MCF 10A (cell line): ENCODE measurements around the gene CDH10. TPM values are rescaled to one million over a fixed set of nuclear protein-coding genes. Genes with fewer than 3 reads are reported as not detected.

Experiments used
- BruUV-seq: library from RNA; stranded (reverse); fragments of 400-500 nt; replicated peaks from 2 replicates; lab custom pipeline; 2021; lab: Mats Ljungman, UMichigan
- CTCF ChIA-PET: fragments of 300-600 bp; sonication (Branson Sonifier 250); formaldehyde crosslinking; extraction: SDS; loops from one replicate; lab custom pipeline; 2021; ENCODE audit warnings: antibody characterized with exemption, inconsistent platforms; lab: Yijun Ruan, JAX
- POLR2A ChIA-PET: fragments of 300-600, 350-650 bp; sonication (Branson Sonifier 250); formaldehyde crosslinking; extraction: SDS; loops from one replicate; lab custom pipeline; 2020; ENCODE audit warnings: antibody characterized with exemption, inconsistent platforms; lab: Yijun Ruan, JAX
- DNase-seq: peaks from one replicate; pipeline ENCODE4 v3.0.0-alpha.2; 2018; ENCODE audit not compliant: unreplicated experiment
- H3K27ac Mint-ChIP-seq: one replicate; pipeline ENCODE4 v1.8.0; 2022; ENCODE audit warnings: mild to moderate bottlenecking, low read depth, mixed read lengths; ENCODE audit not compliant: unreplicated experiment
- H3K27me3 Mint-ChIP-seq: one replicate; pipeline ENCODE4 v1.8.0; 2022; ENCODE audit warnings: mixed read lengths; ENCODE audit not compliant: insufficient read depth, unreplicated experiment
- H3K36me3 Mint-ChIP-seq: one replicate; pipeline ENCODE4 v1.8.0; 2022; ENCODE audit warnings: mild to moderate bottlenecking, moderate library complexity, mixed read lengths; ENCODE audit not compliant: insufficient read depth, unreplicated experiment
- H3K4me1 Mint-ChIP-seq: one replicate; pipeline ENCODE4 v1.8.0; 2022; ENCODE audit warnings: mixed read lengths; ENCODE audit not compliant: insufficient read depth, unreplicated experiment
- H3K4me3 Mint-ChIP-seq: one replicate; pipeline ENCODE4 v1.8.0; 2022; ENCODE audit warnings: mild to moderate bottlenecking, moderate library complexity, mixed read lengths; ENCODE audit not compliant: unreplicated experiment
- H3K9me3 Mint-ChIP-seq: one replicate; pipeline ENCODE4 v1.8.0; 2022; ENCODE audit warnings: mixed read lengths; ENCODE audit not compliant: unreplicated experiment
- intact Hi-C: fragments of 100-400 bp; cut with micrococcal nuclease; formaldehyde crosslinking; loops from 2 replicates; pipeline ENCODE4 v1.14.1; 2022
- total RNA-seq: library from RNA; stranded (reverse); gene quantifications from 2 replicates; pipeline ENCODE4 v1.2.3, GENCODE V29; 2022
- TF ChIP-seq, protein P1 (sequence below): fragments of 200-600 bp; IDR thresholded peaks from one replicate; pipeline ENCODE4 v1.8.0; 2022; ENCODE audit warnings: antibody characterized with exemption, mild to moderate bottlenecking; ENCODE audit not compliant: unreplicated experiment

CDH10 gene
- total RNA-seq, 1 experiment from 2014 or later, result 0.33 TPM

DNA sequence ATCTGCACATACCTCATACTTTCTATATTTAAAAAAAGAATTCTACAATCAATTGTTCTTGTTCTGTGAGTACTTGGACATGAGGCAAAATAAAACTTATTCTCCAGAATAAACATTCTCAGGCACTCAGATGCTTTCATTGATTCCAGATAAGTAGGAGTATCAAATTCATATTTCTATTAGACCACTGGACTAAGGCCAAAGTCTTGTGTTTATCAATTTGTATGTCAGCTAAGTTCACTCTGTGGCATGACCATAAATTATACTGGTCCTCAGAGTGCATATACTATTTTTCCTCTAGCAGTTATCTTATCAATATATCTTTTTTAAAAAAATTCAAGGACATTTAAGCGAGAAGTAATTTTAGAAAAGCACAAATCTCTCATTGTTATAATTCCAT lies 28.2 kb downstream of the CDH10 start:
- no TSS peak for BruUV-seq
- no peak overlapping the region for H3K27ac Mint-ChIP-seq
- TF ChIP-seq, protein P1, sequence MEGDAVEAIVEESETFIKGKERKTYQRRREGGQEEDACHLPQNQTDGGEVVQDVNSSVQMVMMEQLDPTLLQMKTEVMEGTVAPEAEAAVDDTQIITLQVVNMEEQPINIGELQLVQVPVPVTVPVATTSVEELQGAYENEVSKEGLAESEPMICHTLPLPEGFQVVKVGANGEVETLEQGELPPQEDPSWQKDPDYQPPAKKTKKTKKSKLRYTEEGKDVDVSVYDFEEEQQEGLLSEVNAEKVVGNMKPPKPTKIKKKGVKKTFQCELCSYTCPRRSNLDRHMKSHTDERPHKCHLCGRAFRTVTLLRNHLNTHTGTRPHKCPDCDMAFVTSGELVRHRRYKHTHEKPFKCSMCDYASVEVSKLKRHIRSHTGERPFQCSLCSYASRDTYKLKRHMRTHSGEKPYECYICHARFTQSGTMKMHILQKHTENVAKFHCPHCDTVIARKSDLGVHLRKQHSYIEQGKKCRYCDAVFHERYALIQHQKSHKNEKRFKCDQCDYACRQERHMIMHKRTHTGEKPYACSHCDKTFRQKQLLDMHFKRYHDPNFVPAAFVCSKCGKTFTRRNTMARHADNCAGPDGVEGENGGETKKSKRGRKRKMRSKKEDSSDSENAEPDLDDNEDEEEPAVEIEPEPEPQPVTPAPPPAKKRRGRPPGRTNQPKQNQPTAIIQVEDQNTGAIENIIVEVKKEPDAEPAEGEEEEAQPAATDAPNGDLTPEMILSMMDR, result no peak
- no peak overlapping the region for H3K4me3 Mint-ChIP-seq
- DNase-seq, result no peak
- ChIA-PET CTCF (no interaction called here), POLR2A (no interaction called here)
- intact Hi-C loops, result no loop called here
- H3K36me3 Mint-ChIP-seq, result no peaks in the 10 kb centered on the region
- H3K27me3 Mint-ChIP-seq, result no peaks in the 10 kb centered on the region
- H3K9me3 Mint-ChIP-seq, result no peaks in the 10 kb centered on the region
- H3K4me1 Mint-ChIP-seq, result peaks cover under 1% of the 10 kb centered on the region

DNA sequence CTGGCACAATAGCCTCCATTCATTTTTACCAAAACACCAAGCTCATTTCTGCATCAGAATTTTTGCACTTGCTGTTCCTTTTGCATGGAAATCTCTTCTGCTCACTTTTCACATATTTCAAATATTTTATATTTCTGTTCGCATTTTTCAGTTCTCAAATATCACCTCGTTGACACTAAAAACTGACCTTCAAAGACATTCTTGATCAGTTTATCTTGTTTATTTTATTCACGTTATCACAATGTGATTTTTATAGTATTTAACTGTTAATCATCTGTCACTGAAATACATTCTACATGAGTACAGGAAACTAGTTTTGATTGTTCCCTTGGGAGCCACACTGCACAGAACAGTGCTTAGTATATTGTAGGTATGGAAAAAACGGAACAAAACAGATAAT lies 29.6 kb downstream of the CDH10 start:
- H3K9me3 Mint-ChIP-seq, result no peaks in the 10 kb centered on the region
- ChIA-PET CTCF (interaction anchor here (0.7 kb wide), 1 partner anchor 42 kb away, joined by 3 read pairs; no protein-coding TSS in a partner anchor), POLR2A (no interaction called here)
- H3K4me1 Mint-ChIP-seq, result no peaks in the 10 kb centered on the region
- H3K4me3 Mint-ChIP-seq, result no peak overlapping the region
- intact Hi-C loops, result no loop called here
- no TSS peak for BruUV-seq
- H3K36me3 Mint-ChIP-seq, result no peaks in the 10 kb centered on the region
- DNase-seq, result no peak
- TF ChIP-seq, protein P1, result no peak
- no peak overlapping the region for H3K27ac Mint-ChIP-seq
- H3K27me3 Mint-ChIP-seq, result no peaks in the 10 kb centered on the region

GRCh38 chr5:24609706-24610105 lies 35.1 kb downstream of the CDH10 start:
- intact Hi-C loops, result no loop called here
- no TSS peak for BruUV-seq
- POLR2A ChIA-PET, result no interaction called here
- TF ChIP-seq, protein P1, result no peak
- no peak for DNase-seq
- CTCF ChIA-PET, result interaction anchor here (0.6 kb wide), 1 partner anchor 333 kb away, joined by 3 read pairs; no protein-coding TSS in a partner anchor
- no peaks in the 10 kb centered on the region for H3K4me1 Mint-ChIP-seq
- no peak overlapping the region for H3K27ac Mint-ChIP-seq
- no peaks in the 10 kb centered on the region for H3K9me3 Mint-ChIP-seq
- H3K4me3 Mint-ChIP-seq, result no peak overlapping the region
- H3K36me3 Mint-ChIP-seq, result no peaks in the 10 kb centered on the region
- no peaks in the 10 kb centered on the region for H3K27me3 Mint-ChIP-seq

DNA sequence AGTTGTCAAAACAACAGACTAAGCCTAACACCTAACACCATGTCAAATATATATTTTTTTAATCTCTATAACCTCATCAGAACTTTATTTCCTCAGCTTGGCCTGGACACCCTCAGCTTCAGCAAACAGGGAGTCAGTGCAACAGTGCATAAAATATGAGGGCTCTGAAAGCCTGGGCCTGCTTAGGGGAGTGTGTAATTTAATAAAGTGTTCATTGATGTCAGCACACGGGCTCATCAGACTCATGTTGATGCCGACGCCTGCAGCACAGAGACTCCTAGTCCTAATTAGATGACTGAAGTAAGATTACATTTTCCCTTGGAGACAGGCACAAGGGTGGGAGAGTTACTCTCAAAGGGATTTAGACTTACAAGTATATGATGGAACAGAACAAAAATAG lies 37.8 kb downstream of the CDH10 start:
- H3K9me3 Mint-ChIP-seq, result no peaks in the 10 kb centered on the region
- no peak for DNase-seq
- H3K27ac Mint-ChIP-seq, result no peak overlapping the region
- no peaks in the 10 kb centered on the region for H3K4me1 Mint-ChIP-seq
- H3K27me3 Mint-ChIP-seq, result no peaks in the 10 kb centered on the region
- ChIA-PET POLR2A (no interaction called here), CTCF (interaction anchor here (0.6 kb wide), 1 partner anchor 880 kb away, joined by 5 read pairs; no protein-coding TSS in a partner anchor)
- H3K4me3 Mint-ChIP-seq, result no peak overlapping the region
- H3K36me3 Mint-ChIP-seq, result no peaks in the 10 kb centered on the region
- TF ChIP-seq, protein P1, result no peak
- intact Hi-C loops, result no loop called here
- BruUV-seq, result no TSS peak
